Measurements from ENCODE around the gene CELSR1.
A peak's percentile ranks its signal among the peaks of the same experiment; 100 is the strongest.

CELSR1 gene

GRCh38 chr22:46537225-46537945 is at the start of gene CELSR1:
TSS of gene CELSR1 (minus strand) at chr22:46537620. CDS start at chr22:46537170, 450 bp downstream.
- DNase-seq (ENCODE audit: low read depth in 2 of 2, low spot score in 1 of 2): no peak

- DNase-seq (ENCODE audit: low read depth in 2 of 2, low spot score in 1 of 2): no peak
Observed at GRCh38 chr22:46587061-46587460, 49.6 kb upstream of the CELSR1 start.

DNA sequence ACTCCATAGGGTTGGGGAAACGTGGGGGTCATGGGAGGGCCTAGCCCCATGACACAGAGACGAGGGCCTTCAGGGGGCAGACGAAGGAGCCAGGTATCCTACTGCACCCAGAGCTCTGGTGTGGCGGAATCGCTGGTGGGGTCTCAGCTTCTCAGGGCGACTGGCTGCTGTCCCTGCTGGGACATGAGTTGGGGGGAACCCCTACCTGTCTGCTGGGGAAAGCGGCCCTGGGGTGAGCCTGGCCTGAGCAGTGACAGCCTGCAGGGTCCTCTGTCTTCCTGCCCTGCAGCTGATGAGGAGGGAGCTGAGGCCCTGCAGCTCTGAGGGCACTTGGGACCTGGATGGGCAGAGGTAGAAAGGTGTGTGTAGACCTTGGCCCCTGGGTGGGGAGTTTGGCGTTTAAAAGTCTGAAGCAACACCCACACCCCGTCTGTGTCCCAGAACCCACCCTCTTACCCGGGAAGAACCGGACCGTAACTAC is 49.2 kb upstream of the CELSR1 start:
- no peak for DNase-seq (ENCODE audit: low read depth in 2 of 2, low spot score in 1 of 2)

DNA sequence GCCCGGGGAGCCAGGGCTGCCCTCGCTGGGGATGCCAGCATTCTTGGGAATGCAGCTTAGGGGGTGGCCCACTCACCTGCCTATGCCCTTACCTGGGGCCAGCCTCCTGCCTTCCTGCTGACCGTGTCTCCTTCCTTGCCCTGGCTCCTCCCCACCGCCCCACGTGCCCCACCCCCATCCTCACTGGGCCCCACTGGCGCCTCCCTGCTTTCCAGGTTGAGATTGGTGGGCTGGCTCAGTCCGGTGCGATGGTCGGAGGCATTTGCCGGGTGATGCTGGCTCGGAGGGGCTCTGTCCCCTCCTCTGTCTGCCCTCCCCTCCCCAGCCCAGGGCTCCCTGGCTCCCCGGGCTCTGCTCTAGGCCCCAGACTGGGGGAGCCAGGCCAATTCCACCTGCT is 48.7 kb upstream of the CELSR1 start:
- no peak for DNase-seq (ENCODE audit: low read depth in 2 of 2, low spot score in 1 of 2)

- DNase-seq (ENCODE audit: low read depth in 2 of 2, low spot score in 1 of 2): no peak
Observed at GRCh38 chr22:46585340-46586122, 48.1 kb upstream of the CELSR1 start.

- DNase-seq (ENCODE audit: low read depth in 2 of 2, low spot score in 1 of 2): no peak
Observed at GRCh38 chr22:46584081-46584921, 46.9 kb upstream of the CELSR1 start.

DNA sequence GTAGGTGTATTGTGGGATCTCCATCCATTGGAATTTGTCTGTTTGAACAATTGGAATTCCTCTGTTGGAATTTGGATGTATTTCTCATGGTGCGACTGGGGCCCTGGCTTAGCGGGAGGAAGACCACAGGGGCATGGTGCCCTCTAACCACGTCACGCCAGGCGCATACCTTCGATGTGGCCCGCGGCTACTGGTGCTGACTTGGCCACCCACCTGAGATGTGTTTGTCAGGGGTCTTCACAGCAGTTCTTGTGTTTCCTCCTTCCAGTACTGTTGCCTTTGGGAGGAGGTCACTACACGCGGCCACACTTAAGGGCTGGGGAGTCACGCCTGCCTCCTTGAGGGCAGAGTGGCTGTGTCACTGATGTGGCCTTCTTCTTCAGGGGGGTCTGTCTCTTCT is 46.2 kb upstream of the CELSR1 start:
- DNase-seq (ENCODE audit: low read depth in 2 of 2, low spot score in 1 of 2): no peak

- no peak for DNase-seq (ENCODE audit: low read depth in 2 of 2, low spot score in 1 of 2)
Observed at GRCh38 chr22:46582281-46582933, 45.0 kb upstream of the CELSR1 start.

GRCh38 chr22:46581538-46582244 is 44.3 kb upstream of the CELSR1 start:
- no peak for DNase-seq (ENCODE audit: low read depth in 2 of 2, low spot score in 1 of 2)

DNA sequence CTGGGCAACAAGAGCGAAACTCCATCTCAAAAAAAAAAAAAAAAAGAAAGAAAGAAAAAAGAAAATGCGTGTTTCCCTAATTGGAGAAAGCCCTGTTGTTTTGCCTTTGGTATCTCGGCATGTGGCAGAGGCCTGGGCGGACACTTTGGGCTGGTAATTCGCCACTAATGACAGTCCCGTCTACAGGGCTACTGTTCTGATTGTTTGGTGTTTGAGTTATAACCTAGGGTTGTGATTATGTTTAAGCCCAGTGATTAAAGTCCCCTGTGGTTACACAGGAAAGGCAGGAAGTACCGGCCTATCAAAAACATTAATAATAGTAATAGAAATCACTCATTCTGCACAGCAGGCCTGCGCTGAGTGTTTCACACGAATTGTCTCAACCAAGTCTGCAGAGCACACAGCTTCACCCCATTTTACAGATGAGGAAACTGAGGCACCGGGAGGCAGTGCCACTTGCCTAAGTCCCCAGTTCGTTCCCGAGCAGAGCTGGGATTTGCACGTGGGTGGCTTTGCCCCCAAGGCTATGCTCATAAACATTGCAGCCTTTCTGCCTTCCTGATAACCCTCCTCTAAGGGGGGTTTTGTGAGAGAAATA is 43.6 kb upstream of the CELSR1 start:
- no peak for DNase-seq (ENCODE audit: low read depth in 2 of 2, low spot score in 1 of 2)

DNA sequence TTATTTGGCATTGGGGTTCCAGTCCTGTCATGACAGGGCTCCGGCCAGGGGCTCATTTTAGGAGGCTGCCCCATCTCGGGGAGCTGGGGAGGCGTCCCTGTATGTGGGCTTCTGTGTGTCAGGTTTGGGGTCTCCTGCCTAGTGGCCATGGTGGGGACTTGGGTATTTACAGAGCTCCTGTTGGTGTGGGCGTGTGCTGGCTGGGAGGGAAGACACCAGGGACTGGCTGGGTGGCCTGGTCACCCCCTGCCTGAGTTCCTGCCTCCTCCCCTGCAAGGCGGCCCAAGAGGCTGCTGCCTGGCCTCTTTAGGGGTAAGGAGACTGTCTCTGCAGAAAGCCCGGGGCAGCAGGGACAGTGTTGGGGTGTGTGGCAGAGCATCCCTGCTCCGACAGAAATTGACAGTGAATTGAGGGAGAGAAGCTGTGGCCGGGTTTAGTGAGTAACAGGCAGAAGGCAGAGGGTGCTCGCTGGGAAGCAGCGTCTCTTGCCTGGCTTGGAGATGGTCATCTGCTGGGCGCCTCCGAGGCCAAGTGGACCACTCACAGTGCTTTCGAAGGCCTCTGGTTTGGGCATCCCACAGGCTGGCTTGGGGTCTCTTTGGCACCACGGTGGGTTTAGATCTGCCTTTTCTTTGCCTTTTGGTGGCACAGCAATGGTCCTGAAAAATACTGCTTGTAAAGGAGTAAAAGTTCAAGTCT is 42.5 kb upstream of the CELSR1 start:
- DNase-seq (ENCODE audit: low read depth in 2 of 2, low spot score in 1 of 2): no peak

DNA sequence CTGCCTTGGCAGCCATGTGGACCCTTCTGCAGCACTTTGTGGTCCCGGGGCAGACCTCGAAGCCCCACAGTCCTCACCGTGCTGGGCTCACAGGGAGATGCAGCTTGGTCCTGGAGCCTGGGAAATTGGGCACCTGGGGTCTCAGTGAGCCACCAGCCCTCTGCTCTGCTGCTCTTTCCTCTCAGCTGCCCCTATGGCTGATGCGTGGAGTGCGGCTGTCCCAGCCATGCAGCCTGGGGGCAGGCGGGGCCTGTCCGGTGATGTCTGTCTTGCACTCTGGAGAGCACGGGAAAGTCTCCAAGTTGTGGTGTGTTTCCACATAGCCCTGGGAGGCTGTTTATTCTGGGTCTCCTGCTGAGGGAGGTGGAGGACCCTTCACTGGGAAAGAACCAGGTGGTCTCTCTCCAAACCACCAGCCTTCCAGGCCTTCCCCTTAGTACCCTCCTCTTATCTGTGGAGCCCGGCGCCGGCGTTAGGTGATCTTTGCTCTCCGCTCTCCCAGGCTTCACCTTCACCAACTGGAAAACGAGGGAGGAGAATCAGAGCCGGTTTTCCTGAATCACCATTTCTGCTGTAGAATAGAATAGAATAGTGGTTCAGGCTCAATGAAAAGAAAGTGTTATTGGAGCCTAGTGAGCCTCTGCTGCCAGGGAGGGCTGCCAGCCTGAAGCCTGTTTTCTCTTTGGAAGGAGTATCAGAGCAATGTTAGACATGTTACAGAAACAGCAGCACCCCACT is 41.6 kb upstream of the CELSR1 start:
- no peak for DNase-seq (ENCODE audit: low read depth in 2 of 2, low spot score in 1 of 2)

- no peak for DNase-seq (ENCODE audit: low read depth in 2 of 2, low spot score in 1 of 2)
Observed at GRCh38 chr22:46578251-46578823, 40.9 kb upstream of the CELSR1 start.

GRCh38 chr22:46577368-46578249 is 40.2 kb upstream of the CELSR1 start:
- no peak for DNase-seq (ENCODE audit: low read depth in 2 of 2, low spot score in 1 of 2)

GRCh38 chr22:46576556-46577367 is 39.3 kb upstream of the CELSR1 start:
- DNase-seq (ENCODE audit: low read depth in 2 of 2, low spot score in 1 of 2): peak; percentile 15 to 43

- no peak for DNase-seq (ENCODE audit: low read depth in 2 of 2, low spot score in 1 of 2)
Observed at GRCh38 chr22:46575911-46576555, 38.6 kb upstream of the CELSR1 start.

Data from stimulated activated CD8-positive, alpha-beta memory T cell treated with anti-CD3 and anti-CD28 coated beads, Interleukin-4, amount 100 ng/mL, for 1 hour (primary cell).